SK-N-SH (cell line): ENCODE measurements around the gene WWP2. TPM values are rescaled to one million over a fixed set of nuclear protein-coding genes. Genes with fewer than 3 reads are reported as not detected.
A peak's percentile ranks its signal among the peaks of the same experiment; 100 is the strongest.

Experiments
- CTCF ChIA-PET: fragments of 300-600, 350-600 bp; formaldehyde crosslinking; extraction: SDS; loops from one replicate; lab custom pipeline; 2021; lab: Yijun Ruan, JAX
- POLR2A ChIA-PET: fragments of 350-600 bp; sonication (Branson Sonifier 250); formaldehyde crosslinking; extraction: SDS; loops from one replicate; lab custom pipeline; 2020; ENCODE audit warnings: antibody characterized with exemption, inconsistent platforms; lab: Yijun Ruan, JAX
- DNase-seq: peaks from one replicate; pipeline ENCODE4 v3.0.0; 2012
- H2AFZ ChIP-seq: fragments of 200-600 bp; sonication (generic); 2 replicates; pipeline ENCODE4 v1.8.1; 2016; ENCODE audit warnings: antibody characterized with exemption, mild to moderate bottlenecking, low read depth
- H3F3A ChIP-seq: fragments of 200-600 bp; sonication (generic); replicated peaks from 2 replicates; pipeline ENCODE3; 2016; ENCODE audit warnings: antibody characterized with exemption, mild to moderate bottlenecking; ENCODE audit not compliant: insufficient read depth
- H3K27ac ChIP-seq, 2 experiments: fragments of 200-500 bp in 1 of 2; fragments of 200-600 bp in 1 of 2; sonication (Bioruptor generic) in 1 of 2; sonication (generic), shearing (Covaris generic) in 1 of 2; 2 replicates each; pipeline versions ENCODE4 v1.5.1 to v1.6.1; 2014 to 2016; ENCODE audit warnings: low read depth in 2 of 2, inconsistent platforms in 1 of 2, low read length in 1 of 2, mild to moderate bottlenecking in 1 of 2, mixed read lengths in 1 of 2
- H3K27me3 ChIP-seq: fragments of 200-600 bp; sonication (generic), shearing (Covaris generic); 2 replicates; pipeline ENCODE4 v1.6.1; 2016; ENCODE audit warnings: mixed run types; ENCODE audit not compliant: insufficient read depth
- H3K36me3 ChIP-seq, 2 experiments: fragments of 200-500 bp in 1 of 2; fragments of 200-600 bp in 1 of 2; sonication (Bioruptor generic) in 1 of 2; sonication (generic) in 1 of 2; replicated peaks in 1 of 2; 2 replicates each; pipeline versions ENCODE3 to v1.5.1; 2014 to 2016; ENCODE audit warnings: low read length in 1 of 2, mild to moderate bottlenecking in 1 of 2; ENCODE audit not compliant: insufficient read depth in 2 of 2, control insufficient read depth in 1 of 2
- H3K4me1 ChIP-seq, 2 experiments: fragments of 200-500 bp in 1 of 2; fragments of 200-600 bp in 1 of 2; sonication (Bioruptor generic) in 1 of 2; sonication (generic), shearing (Covaris generic) in 1 of 2; 2 replicates each; pipeline versions ENCODE4 v1.5.1 to v1.6.1; 2014 to 2016; ENCODE audit warnings: low read depth in 1 of 2, low read length in 1 of 2, mixed run types in 1 of 2; ENCODE audit not compliant: insufficient read depth in 2 of 2, control insufficient read depth in 1 of 2
- H3K4me2 ChIP-seq: fragments of 200-600 bp; sonication (generic), shearing (Covaris generic); 2 replicates; pipeline ENCODE4 v1.6.1; 2017; ENCODE audit warnings: mixed run types
- H3K4me3 ChIP-seq, 2 experiments: fragments of 200-500 bp in 1 of 2; fragments of 200-600 bp in 1 of 2; sonication (Bioruptor generic) in 1 of 2; sonication (generic), shearing (Covaris generic) in 1 of 2; 2 replicates each; pipeline versions ENCODE4 v1.5.1 to v1.8.1; 2014 to 2016; ENCODE audit warnings: low read depth in 2 of 2, inconsistent platforms in 1 of 2, low read length in 1 of 2, mild to moderate bottlenecking in 1 of 2, mixed read lengths in 1 of 2, moderate library complexity in 1 of 2
- H3K79me2 ChIP-seq: fragments of 200-600 bp; sonication (generic); 2 replicates; pipeline ENCODE4 v1.8.1; 2017; ENCODE audit warnings: mild to moderate bottlenecking; ENCODE audit not compliant: insufficient read depth
- H3K9ac ChIP-seq: fragments of 200-600 bp; sonication (generic); 2 replicates; pipeline ENCODE4 v1.6.1; 2017; ENCODE audit warnings: mixed run types
- H3K9me2 ChIP-seq: fragments of 200-600 bp; sonication (generic); 2 replicates; pipeline ENCODE4 v1.6.1; 2017; ENCODE audit warnings: mixed run types
- H3K9me3 ChIP-seq: fragments of 200-600 bp; sonication (generic); 2 replicates; pipeline ENCODE4 v1.6.1; 2017; ENCODE audit warnings: mixed run types, mild to moderate bottlenecking, moderate library complexity
- H4K20me1 ChIP-seq: fragments of 200-600 bp; sonication (generic); 2 replicates; pipeline ENCODE4 v1.6.1; 2017; ENCODE audit warnings: mild to moderate bottlenecking, mixed run types; ENCODE audit not compliant: insufficient read depth
- CHD2 ChIP-seq: fragments of 150-350 bp; IDR thresholded peaks from 2 replicates; pipeline ENCODE4 v1.6.1; 2018; ENCODE audit warnings: low read length; ENCODE audit not compliant: partially characterized antibody
- CTCF ChIP-seq: fragments of 200-600 bp; sonication (generic); IDR thresholded peaks from 2 replicates; pipeline ENCODE4 v1.6.1; 2017; ENCODE audit warnings: antibody characterized with exemption, mild to moderate bottlenecking, moderate library complexity
- ELF1 ChIP-seq: IDR thresholded peaks from 2 replicates; pipeline ENCODE4 v1.4.0; 2012
- EP300 ChIP-seq, 2 experiments: IDR thresholded peaks; 2 replicates each; pipeline versions ENCODE4 v1.4.0 to v1.6.1; 2012; ENCODE audit warnings: borderline replicate concordance in 1 of 2, low read depth in 1 of 2, low read length in 1 of 2
- FOSL2 ChIP-seq: IDR thresholded peaks from 2 replicates; pipeline ENCODE4 v1.4.0; 2012; ENCODE audit warnings: low read depth, mild to moderate bottlenecking, moderate library complexity, borderline replicate concordance
- FOXJ3 ChIP-seq: sonication (generic); formaldehyde crosslinking; IDR thresholded peaks from 2 replicates; pipeline ENCODE4 v1.5.1; 2020; ENCODE audit warnings: mild to moderate bottlenecking, missing genetic modification reagents
- GATA2 ChIP-seq: sonication (generic); formaldehyde crosslinking; IDR thresholded peaks from 2 replicates; pipeline ENCODE4 v1.5.0; 2020; ENCODE audit warnings: mild to moderate bottlenecking, missing genetic modification reagents
- JUND ChIP-seq: IDR thresholded peaks from 2 replicates; pipeline ENCODE4 v1.4.0; 2012
- MAX ChIP-seq: IDR thresholded peaks from 2 replicates; pipeline ENCODE4 v1.4.0; 2012; ENCODE audit warnings: low read depth
- MEF2A ChIP-seq: IDR thresholded peaks from 2 replicates; pipeline ENCODE4 v1.4.0; 2012; ENCODE audit warnings: low read depth, borderline replicate concordance
- NFIC ChIP-seq: IDR thresholded peaks from 2 replicates; pipeline ENCODE4 v1.4.0; 2012; ENCODE audit warnings: borderline replicate concordance
- PBX3 ChIP-seq: IDR thresholded peaks from 2 replicates; pipeline ENCODE4; 2012
- RAD21 ChIP-seq: IDR thresholded peaks from 2 replicates; pipeline ENCODE4 v1.6.1; 2012; ENCODE audit warnings: mild to moderate bottlenecking, low read length
- RCOR1 ChIP-seq: fragments of 150-350 bp; IDR thresholded peaks from 2 replicates; pipeline ENCODE4 v1.6.1; 2017; ENCODE audit warnings: antibody characterized with exemption, low read length
- REST ChIP-seq: IDR thresholded peaks from 2 replicates; pipeline ENCODE4 v1.6.1; 2012; ENCODE audit warnings: mild to moderate bottlenecking, low read depth, low read length, moderate library complexity
- SIN3A ChIP-seq: IDR thresholded peaks from 2 replicates; pipeline ENCODE4 v1.6.1; 2012; ENCODE audit warnings: low read depth, mild to moderate bottlenecking, low read length, moderate library complexity, borderline replicate concordance
- SMC3 ChIP-seq: IDR thresholded peaks from 2 replicates; pipeline ENCODE4 v1.6.1; 2012; ENCODE audit warnings: low read depth, low read length, improper control_type of control experiment
- TAF1 ChIP-seq: IDR thresholded peaks from 2 replicates; pipeline ENCODE4 v1.6.1; 2012; ENCODE audit warnings: low read depth, mild to moderate bottlenecking, low read length, moderate library complexity, borderline replicate concordance
- TCF12 ChIP-seq: IDR thresholded peaks from 2 replicates; pipeline ENCODE4 v1.4.0; 2012
- ZBTB33 ChIP-seq: IDR thresholded peaks from 2 replicates; pipeline ENCODE4 v1.4.0; 2012; ENCODE audit warnings: low read depth, borderline replicate concordance
- WGBS: methylation state at CpG from one replicate; pipeline ENCODE4 v1.1.6; 2017; ENCODE audit warnings: low lambda C conversion rate; 5-methylcytosine and 5-hydroxymethylcytosine counted together
- polyA plus RNA-seq, 3 experiments: library from polyadenylated mRNA; depleted of rRNA; stranded (reverse); fragments of >200 nt; gene quantifications; 2 replicates each; pipeline ENCODE4 v1.2.3, GENCODE V29; 2012

WWP2 gene
- polyA plus RNA-seq, 1 of the 3 experiments (the other 2 are of a cell fraction), result 13.3 TPM

- no peak for TF ChIP-seq MAX
- 0 out of 2 replicates have a peak, but pooled peaks have one; percentile 9 for TF ChIP-seq TCF12
- no peak for TF ChIP-seq SMC3
- 83% methylated on average over 2 of the region's 2 CpGs for WGBS
- no peak for DNase-seq
- Histone ChIP-seq H3K27ac (no peak overlapping the region), H3K9me3 (no peaks in the 10 kb centered on the region), H3K4me2 (no peak overlapping the region), H3K79me2 (no peaks in the 10 kb centered on the region), H3F3A (no peaks in the 10 kb centered on the region), H3K4me1 (no peaks in the 10 kb centered on the region), H3K36me3 (peaks cover 0 to 11% of the 10 kb centered on the region in 2 experiments), H3K9me2 (no peaks in the 10 kb centered on the region), H4K20me1 (no peaks in the 10 kb centered on the region), H2AFZ (no peak overlapping the region), H3K27me3 (no peaks in the 10 kb centered on the region), H3K4me3 (no peak overlapping the region), H3K9ac (no peak overlapping the region)
- ChIA-PET POLR2A (no interaction called here), CTCF (interaction anchor here (1.6 to 1.9 kb wide), 2 partner anchors 16 to 118 kb away, joined by 4 to 5 read pairs; no protein-coding TSS in a partner anchor)
Observed at GRCh38 chr16:69812688-69813014, 50.5 kb downstream of the WWP2 start.

GRCh38 chr16:69814078-69814477 lies 51.9 kb downstream of the WWP2 start:
- Histone ChIP-seq H4K20me1 (no peaks in the 10 kb centered on the region), H3K9ac (no peak overlapping the region), H3K4me1 (peaks cover 0 to 3% of the 10 kb centered on the region in 2 experiments; a peak in 1 of 4 replicates), H3K79me2 (no peaks in the 10 kb centered on the region), H3K9me3 (no peaks in the 10 kb centered on the region), H3K27me3 (no peaks in the 10 kb centered on the region), H3K36me3 (peaks cover 0 to 11% of the 10 kb centered on the region in 2 experiments), H3K27ac (no peak overlapping the region), H3K9me2 (no peaks in the 10 kb centered on the region), H3K4me3 (no peak overlapping the region), H2AFZ (no peak overlapping the region), H3K4me2 (no peak overlapping the region), H3F3A (no peaks in the 10 kb centered on the region)
- no peak for DNase-seq
- CTCF ChIA-PET, result interaction anchor here (0.9 to 2.0 kb wide), 5 partner anchors 8 to 124 kb away, joined by 3 to 6 read pairs (median 4); no protein-coding TSS in a partner anchor
- TF ChIP-seq ELF1, result no peak
- no peak for TF ChIP-seq REST
- no peak for TF ChIP-seq MEF2A
- no peak for TF ChIP-seq TAF1
- no peak for TF ChIP-seq EP300 (IDR thresholded peaks at IDR 0.05; ENCODE audit: borderline replicate concordance in 1 of 2, low read depth in 1 of 2, low read length in 1 of 2)
- TF ChIP-seq SIN3A, result no peak
- no peak for TF ChIP-seq CTCF
- TF ChIP-seq RCOR1, result no peak
- TF ChIP-seq RAD21, result no peak
- no peak for TF ChIP-seq NFIC
- no peak for TF ChIP-seq FOXJ3 (CRISPR knock-in tag)
- TF ChIP-seq FOSL2, result no peak
- TF ChIP-seq CHD2, result no peak
- TF ChIP-seq PBX3, result no peak
- no peak for TF ChIP-seq GATA2 (CRISPR knock-in tag)
- no peak for TF ChIP-seq TCF12
- no peak for TF ChIP-seq ZBTB33
- no peak for TF ChIP-seq JUND
- POLR2A ChIA-PET, result no interaction called here
- 80% methylated on average over 5 of the region's 5 CpGs for WGBS
